ENCODE results near the gene MYO1D.
"Not testable (repeated sequence)": the region's sequence is repeated elsewhere in the genome, so short reads cannot be mapped to it uniquely, and the experiment has no call there.

Gene MYO1D

GRCh38 chr17:32739722-32740121, 137.2 kb downstream of the MYO1D start:
- H3K4me3 ChIP-seq (replicated peaks; ENCODE audit: low read depth, low read length): no peak overlapping the region

GRCh38 chr17:32739151-32739550, 137.8 kb downstream of the MYO1D start:
- H3K4me3 ChIP-seq (replicated peaks; ENCODE audit: low read depth, low read length); DNase-seq (ENCODE audit: extremely low read depth, low read depth): not testable (repeated sequence)

More at GRCh38 chr17:32739722-32740121, 137.2 kb downstream of the MYO1D start:
- no peak for DNase-seq (ENCODE audit: extremely low read depth, low read depth)
- TF ChIP-seq CTCF (IDR thresholded peaks at IDR 0.05; ENCODE audit: low read depth, low read length, missing control alignments): no peak

GRCh38 chr17:32733401-32733800, 143.5 kb downstream of the MYO1D start:
- TF ChIP-seq CTCF (IDR thresholded peaks at IDR 0.05; ENCODE audit: low read depth, low read length, missing control alignments): no peak
- DNase-seq (ENCODE audit: extremely low read depth, low read depth): no peak

GRCh38 chr17:32732900-32733299, 144.0 kb downstream of the MYO1D start:
- H3K4me3 ChIP-seq (replicated peaks; ENCODE audit: low read depth, low read length): no peak overlapping the region
- no peak for DNase-seq (ENCODE audit: extremely low read depth, low read depth)
- no peak for TF ChIP-seq CTCF (IDR thresholded peaks at IDR 0.05; ENCODE audit: low read depth, low read length, missing control alignments)

More at GRCh38 chr17:32733401-32733800, 143.5 kb downstream of the MYO1D start:
- no peak overlapping the region for H3K4me3 ChIP-seq (replicated peaks; ENCODE audit: low read depth, low read length)

GRCh38 chr17:32732296-32732642, 144.7 kb downstream of the MYO1D start:
- no peak for DNase-seq (ENCODE audit: extremely low read depth, low read depth)
- no peak for TF ChIP-seq CTCF (IDR thresholded peaks at IDR 0.05; ENCODE audit: low read depth, low read length, missing control alignments)
- H3K4me3 ChIP-seq (replicated peaks; ENCODE audit: low read depth, low read length): no peak overlapping the region

- H3K4me3 ChIP-seq (replicated peaks; ENCODE audit: low read depth, low read length): no peak overlapping the region
- TF ChIP-seq CTCF (IDR thresholded peaks at IDR 0.05; ENCODE audit: low read depth, low read length, missing control alignments): no peak
- DNase-seq (ENCODE audit: extremely low read depth, low read depth): no peak
Measured at GRCh38 chr17:32731556-32732295, 145.2 kb downstream of the MYO1D start.

GRCh38 chr17:32727681-32728080, 149.2 kb downstream of the MYO1D start:
- no peak for DNase-seq (ENCODE audit: extremely low read depth, low read depth)
- TF ChIP-seq CTCF (IDR thresholded peaks at IDR 0.05; ENCODE audit: low read depth, low read length, missing control alignments): no peak
- no peak overlapping the region for H3K4me3 ChIP-seq (replicated peaks; ENCODE audit: low read depth, low read length)
